Mesendoderm (in vitro differentiated cells): Measurements from ENCODE around the gene SYVN1.
A peak's percentile ranks its signal among the peaks of the same experiment; 100 is the strongest.

Experiments used
- DNase-seq: peaks from one replicate; pipeline ENCODE4 v3.0.0; 2013
- H2AK5ac ChIP-seq: 2 replicates; pipeline ENCODE4 v1.6.1; 2013; ENCODE audit warnings: low read length, inconsistent platforms
- H2BK120ac ChIP-seq: 2 replicates; pipeline ENCODE4 v1.6.1; 2013; ENCODE audit warnings: low read depth, mild to moderate bottlenecking, low read length, moderate library complexity, mixed read lengths
- H2BK15ac ChIP-seq: replicated peaks from 2 replicates; pipeline ENCODE4 v1.6.1; 2013; ENCODE audit warnings: low read depth, mild to moderate bottlenecking, moderate library complexity
- H2BK5ac ChIP-seq: 2 replicates; pipeline ENCODE4 v1.6.1; 2013; ENCODE audit warnings: low read length, inconsistent platforms
- H3K18ac ChIP-seq: 2 replicates; pipeline ENCODE4 v1.6.1; 2013; ENCODE audit warnings: mild to moderate bottlenecking, low read length, mixed read lengths
- H3K23ac ChIP-seq: one replicate; pipeline ENCODE4 v1.6.1; 2013; ENCODE audit warnings: low read length
- H3K27ac ChIP-seq: 2 replicates; pipeline ENCODE4 v1.5.1; 2013; ENCODE audit warnings: low read depth, mild to moderate bottlenecking, inconsistent platforms, low read length, moderate library complexity
- H3K27me3 ChIP-seq: 2 replicates; pipeline ENCODE4 v1.6.1; 2013; ENCODE audit warnings: low read length, control low read depth, mild to moderate bottlenecking, inconsistent platforms; ENCODE audit not compliant: insufficient read depth, poor library complexity
- H3K36me3 ChIP-seq: 2 replicates; pipeline ENCODE4 v1.6.1; 2013; ENCODE audit warnings: low read length, inconsistent platforms; ENCODE audit not compliant: control insufficient read depth, insufficient read depth
- H3K4ac ChIP-seq: one replicate; pipeline ENCODE4 v1.6.1; 2013; ENCODE audit warnings: low read depth, mild to moderate bottlenecking, low read length, moderate library complexity
- H3K4me1 ChIP-seq: 2 replicates; pipeline ENCODE4 v1.6.1; 2013; ENCODE audit warnings: low read depth, low read length, inconsistent platforms; ENCODE audit not compliant: control insufficient read depth
- H3K4me2 ChIP-seq: 2 replicates; pipeline ENCODE4 v1.6.1; 2013; ENCODE audit warnings: low read length
- H3K4me3 ChIP-seq: 2 replicates; pipeline ENCODE4 v1.5.1; 2013; ENCODE audit warnings: mild to moderate bottlenecking, low read length
- H3K56ac ChIP-seq: one replicate; pipeline ENCODE4 v1.6.1; 2013; ENCODE audit warnings: low read length
- H3K79me1 ChIP-seq: 2 replicates; pipeline ENCODE4 v1.6.1; 2013; ENCODE audit warnings: low read length, inconsistent platforms
- H3K79me2 ChIP-seq: 2 replicates; pipeline ENCODE4 v1.6.1; 2013; ENCODE audit warnings: mild to moderate bottlenecking, low read length; ENCODE audit not compliant: control insufficient read depth, insufficient read depth
- H3K9ac ChIP-seq: 2 replicates; pipeline ENCODE4 v1.6.1; 2013; ENCODE audit warnings: low read length, inconsistent platforms
- H4K5ac ChIP-seq: one replicate; pipeline ENCODE4 v1.6.1; 2013; ENCODE audit warnings: low read length
- H4K8ac ChIP-seq: one replicate; pipeline ENCODE4 v1.6.1; 2013; ENCODE audit warnings: low read depth, mild to moderate bottlenecking, control low read depth, low read length, moderate library complexity
- WGBS: extraction: QIAGEN DNeasy Blood & Tissue Kit; methylation state at CpG from one replicate; pipeline ENCODE4 v1.1.7; 2013; ENCODE audit warnings: low lambda C conversion rate, missing lambda C conversion rate; ENCODE audit not compliant: insufficient coverage; ENCODE audit errors: extremely low coverage; 5-methylcytosine and 5-hydroxymethylcytosine counted together

The SYVN1 gene

DNA sequence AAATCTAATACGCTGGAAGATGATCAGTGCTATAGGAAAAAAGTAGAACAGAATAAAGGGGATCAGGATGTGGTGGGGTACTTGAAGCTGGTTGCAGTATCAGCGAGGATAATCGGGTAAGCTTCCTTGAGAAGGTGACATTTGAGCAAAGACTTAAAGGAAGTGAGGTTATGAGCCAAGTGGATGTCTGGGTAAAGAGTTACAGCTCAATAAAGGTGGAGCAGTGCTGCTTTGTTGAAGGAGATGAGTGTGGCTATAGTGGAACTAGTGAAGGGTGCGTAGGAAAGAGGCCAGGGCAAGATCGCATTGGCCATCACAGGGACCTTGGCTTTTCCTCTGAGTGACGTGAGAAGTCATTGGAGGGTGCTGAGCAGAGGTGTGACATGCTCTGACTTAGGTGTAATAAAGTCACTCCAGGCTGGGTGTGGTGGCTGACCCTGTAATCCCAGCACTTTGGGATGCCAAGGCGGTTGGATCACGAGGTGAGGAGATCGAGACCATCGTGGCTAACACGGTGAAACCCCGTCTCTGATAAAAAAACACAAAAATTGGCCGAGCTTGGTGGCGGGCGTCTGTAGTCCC lies 2.3 kb upstream of the SYVN1 start:
- Histone ChIP-seq H2BK120ac (no peak overlapping the region), H3K23ac (no peak overlapping the region), H3K79me1 (peaks cover 16% of the 10 kb centered on the region), H3K36me3 (no peaks in the 10 kb centered on the region), H3K56ac (no peak overlapping the region), H3K4me3 (no peak overlapping the region), H3K9ac (no peak overlapping the region), H3K79me2 (peaks cover 13% of the 10 kb centered on the region), H3K4ac (no peak overlapping the region), H3K18ac (no peak overlapping the region), H3K27me3 (no peaks in the 10 kb centered on the region), H3K4me2 (no peak overlapping the region), H4K5ac (no peak overlapping the region), H2BK15ac (no peak overlapping the region), H2AK5ac (peak overlapping the region; percentile 55), H3K4me1 (peaks cover 2% of the 10 kb centered on the region), H2BK5ac (no peak overlapping the region), H3K27ac (no peak overlapping the region), H4K8ac (no peak overlapping the region)
- no CpG with 5 or more reads among the region's 15 CpGs for WGBS
- no peak for DNase-seq

- no peak overlapping the region for H3K18ac ChIP-seq
- H3K79me1 ChIP-seq: peaks cover 16% of the 10 kb centered on the region
- H3K4me1 ChIP-seq: peaks cover 2% of the 10 kb centered on the region
- peak overlapping the region; percentile 19 for H3K4me2 ChIP-seq
- no peaks in the 10 kb centered on the region for H3K36me3 ChIP-seq
- no peak overlapping the region for H3K4ac ChIP-seq
- H3K23ac ChIP-seq: no peak overlapping the region
- no peak overlapping the region for H4K8ac ChIP-seq
- no peak for DNase-seq
- H4K5ac ChIP-seq: no peak overlapping the region
- H3K4me3 ChIP-seq: no peak overlapping the region
- peak overlapping the region; percentile 19 for H2AK5ac ChIP-seq
- no peak overlapping the region for H2BK120ac ChIP-seq
- H3K56ac ChIP-seq: peak overlapping the region; percentile 83
- peaks cover 13% of the 10 kb centered on the region for H3K79me2 ChIP-seq
- no peak overlapping the region for H2BK5ac ChIP-seq
- no peaks in the 10 kb centered on the region for H3K27me3 ChIP-seq
- H2BK15ac ChIP-seq: no peak overlapping the region
- no CpG with 5 or more reads among the region's 11 CpGs for WGBS
- no peak overlapping the region for H3K27ac ChIP-seq
- H3K9ac ChIP-seq: peak overlapping the region; percentile 75
Observed at GRCh38 chr11:65135633-65136145, 1.4 kb upstream of the SYVN1 start.

DNA sequence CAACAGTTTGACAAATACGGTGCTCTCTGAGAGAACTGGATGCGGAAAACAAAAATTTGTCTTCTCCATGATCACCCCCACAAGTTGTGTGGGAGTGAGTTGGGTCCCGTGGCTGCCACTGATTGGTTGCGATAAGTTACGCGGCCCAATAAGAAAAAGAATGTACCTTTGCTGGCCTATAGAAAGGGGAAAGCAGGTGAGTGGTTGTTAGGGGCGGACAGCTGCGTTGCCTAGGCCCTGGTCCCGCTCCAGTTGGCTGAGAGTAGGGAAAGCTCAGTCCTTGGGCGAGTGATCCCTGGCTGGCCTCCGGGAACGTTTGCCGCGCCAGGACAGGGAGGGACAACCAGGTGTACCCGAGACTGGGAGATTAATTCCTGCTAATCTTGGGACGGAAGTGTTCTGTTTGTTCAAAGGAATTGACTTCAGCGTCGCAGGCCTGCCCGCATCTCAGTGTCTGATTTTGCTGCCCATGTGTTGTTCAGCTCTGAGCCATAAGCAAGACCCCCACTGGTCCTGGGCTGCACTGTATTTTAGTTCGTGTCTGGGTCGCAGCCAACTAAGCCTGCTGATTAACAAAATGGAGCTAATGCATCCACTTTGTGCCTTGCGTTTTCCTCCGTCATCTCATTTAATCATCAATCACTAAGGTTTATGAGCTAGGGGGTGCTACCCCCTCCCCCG lies 773 bp upstream of the SYVN1 start:
- no peak overlapping the region for H4K8ac ChIP-seq
- H2BK15ac ChIP-seq: no peak overlapping the region
- peak overlapping the region; percentile 59 for H3K4me3 ChIP-seq
- peaks cover 13% of the 10 kb centered on the region for H3K79me2 ChIP-seq
- no peak overlapping the region for H2BK120ac ChIP-seq
- H3K36me3 ChIP-seq: no peaks in the 10 kb centered on the region
- WGBS: no CpG with 5 or more reads among the region's 24 CpGs
- peak; percentile 99 for DNase-seq
- H3K27ac ChIP-seq: peak overlapping the region; percentile 10
- H3K27me3 ChIP-seq: no peaks in the 10 kb centered on the region
- peaks cover 16% of the 10 kb centered on the region for H3K79me1 ChIP-seq
- peak overlapping the region; percentile 87 for H3K9ac ChIP-seq
- H3K4ac ChIP-seq: no peak overlapping the region
- peak overlapping the region; percentile 19 for H3K18ac ChIP-seq
- no peak overlapping the region for H3K23ac ChIP-seq
- H3K56ac ChIP-seq: peak overlapping the region; percentile 91
- no peak overlapping the region for H4K5ac ChIP-seq
- peak overlapping the region; percentile 47 for H3K4me2 ChIP-seq
- peaks cover 2% of the 10 kb centered on the region for H3K4me1 ChIP-seq
- peak overlapping the region; percentile 80 for H2BK5ac ChIP-seq
- H2AK5ac ChIP-seq: no peak overlapping the region

GRCh38 chr11:65133724-65134123 lies 595 bp downstream of the SYVN1 start:
- DNase-seq: no peak
- no peak overlapping the region for H2AK5ac ChIP-seq
- no peaks in the 10 kb centered on the region for H3K27me3 ChIP-seq
- no peak overlapping the region for H4K5ac ChIP-seq
- H3K56ac ChIP-seq: peak overlapping the region; percentile 91
- H3K18ac ChIP-seq: no peak overlapping the region
- H2BK120ac ChIP-seq: no peak overlapping the region
- no peak overlapping the region for H3K4ac ChIP-seq
- no peak overlapping the region for H4K8ac ChIP-seq
- peak overlapping the region; percentile 83 for H3K4me3 ChIP-seq
- peaks cover 2% of the 10 kb centered on the region for H3K36me3 ChIP-seq
- no CpG with 5 or more reads among the region's 20 CpGs for WGBS
- no peak overlapping the region for H3K27ac ChIP-seq
- H3K23ac ChIP-seq: peak overlapping the region; percentile 1
- H3K4me2 ChIP-seq: peak overlapping the region; percentile 84
- H2BK15ac ChIP-seq: no peak overlapping the region
- H3K9ac ChIP-seq: peak overlapping the region; percentile 87
- H3K79me1 ChIP-seq: peaks cover 16% of the 10 kb centered on the region
- peaks cover 13% of the 10 kb centered on the region for H3K79me2 ChIP-seq
- H2BK5ac ChIP-seq: no peak overlapping the region
- H3K4me1 ChIP-seq: peaks cover 2% of the 10 kb centered on the region

GRCh38 chr11:65132988-65133700 lies 1.2 kb downstream of the SYVN1 start:
- Histone ChIP-seq H3K27ac (no peak overlapping the region), H3K36me3 (peaks cover 2% of the 10 kb centered on the region), H3K4me1 (peaks cover 2% of the 10 kb centered on the region), H2BK5ac (no peak overlapping the region), H3K4me2 (peak overlapping the region; percentile 84), H2AK5ac (peak overlapping the region; percentile 78), H3K18ac (no peak overlapping the region), H3K4me3 (peak overlapping the region; percentile 83), H3K27me3 (no peaks in the 10 kb centered on the region), H3K4ac (no peak overlapping the region), H3K56ac (peak overlapping the region; percentile 91), H2BK120ac (no peak overlapping the region), H3K23ac (no peak overlapping the region), H3K79me1 (peaks cover 16% of the 10 kb centered on the region), H4K8ac (no peak overlapping the region), H3K79me2 (peaks cover 13% of the 10 kb centered on the region), H2BK15ac (no peak overlapping the region), H4K5ac (no peak overlapping the region), H3K9ac (peak overlapping the region; percentile 87)
- peak; percentile 77 for DNase-seq
- WGBS: no CpG with 5 or more reads among the region's 18 CpGs
